Astrocyte of the cerebellum (primary cell): ENCODE data around the gene RIC1.

ENCODE experiments used
- DNase-seq: peaks from one replicate; pipeline ENCODE4 v3.0.0-alpha.2; 2011; ENCODE audit warnings: low read depth
- H3K4me3 ChIP-seq: 2 replicates; pipeline ENCODE4 v1.5.1; 2011; ENCODE audit warnings: mild to moderate bottlenecking, low read depth, low read length, moderate library complexity
- in situ Hi-C: cut with HindIII; loops from 2 replicates; pipeline ENCODE4 v1.10.0; 2017; ENCODE audit warnings: low sequenced_read_pairs
- TF ChIP-seq, protein P1 (sequence below): IDR thresholded peaks from 2 replicates; pipeline ENCODE4 v1.5.1; 2012; ENCODE audit warnings: low read length, low read depth, moderate library complexity, mild to moderate bottlenecking; ENCODE audit errors: missing control alignments

Gene RIC1

GRCh38 chr9:5592231-5592630, 36.7 kb upstream of the RIC1 start:
- DNase-seq, result no peak
- TF ChIP-seq, protein P1, sequence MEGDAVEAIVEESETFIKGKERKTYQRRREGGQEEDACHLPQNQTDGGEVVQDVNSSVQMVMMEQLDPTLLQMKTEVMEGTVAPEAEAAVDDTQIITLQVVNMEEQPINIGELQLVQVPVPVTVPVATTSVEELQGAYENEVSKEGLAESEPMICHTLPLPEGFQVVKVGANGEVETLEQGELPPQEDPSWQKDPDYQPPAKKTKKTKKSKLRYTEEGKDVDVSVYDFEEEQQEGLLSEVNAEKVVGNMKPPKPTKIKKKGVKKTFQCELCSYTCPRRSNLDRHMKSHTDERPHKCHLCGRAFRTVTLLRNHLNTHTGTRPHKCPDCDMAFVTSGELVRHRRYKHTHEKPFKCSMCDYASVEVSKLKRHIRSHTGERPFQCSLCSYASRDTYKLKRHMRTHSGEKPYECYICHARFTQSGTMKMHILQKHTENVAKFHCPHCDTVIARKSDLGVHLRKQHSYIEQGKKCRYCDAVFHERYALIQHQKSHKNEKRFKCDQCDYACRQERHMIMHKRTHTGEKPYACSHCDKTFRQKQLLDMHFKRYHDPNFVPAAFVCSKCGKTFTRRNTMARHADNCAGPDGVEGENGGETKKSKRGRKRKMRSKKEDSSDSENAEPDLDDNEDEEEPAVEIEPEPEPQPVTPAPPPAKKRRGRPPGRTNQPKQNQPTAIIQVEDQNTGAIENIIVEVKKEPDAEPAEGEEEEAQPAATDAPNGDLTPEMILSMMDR, result no peak
- in situ Hi-C loops, result no loop called here
- no peak overlapping the region for H3K4me3 ChIP-seq

DNA sequence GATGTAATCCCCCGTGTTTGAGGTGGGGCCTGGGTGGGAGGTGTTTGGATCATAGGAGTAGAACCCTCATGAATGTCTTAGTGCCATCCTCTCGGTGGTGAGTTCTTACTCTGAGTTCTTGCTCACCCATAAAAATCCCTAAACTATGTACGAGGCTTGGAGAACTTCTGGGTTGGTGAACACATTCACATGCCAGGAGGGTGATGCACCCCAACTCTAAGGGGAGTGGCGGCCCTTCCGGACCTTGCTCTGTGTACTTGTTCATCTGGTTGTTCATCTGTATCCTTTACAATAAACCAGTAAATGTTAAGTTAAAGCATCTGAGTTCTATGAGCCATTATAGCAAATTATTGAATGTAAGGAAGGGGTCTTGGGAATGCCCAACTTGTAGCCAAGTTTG, 36.0 kb upstream of the RIC1 start:
- no peak for DNase-seq
- in situ Hi-C loops, result no loop called here
- H3K4me3 ChIP-seq, result no peak overlapping the region
- TF ChIP-seq, protein P1, result no peak

DNA sequence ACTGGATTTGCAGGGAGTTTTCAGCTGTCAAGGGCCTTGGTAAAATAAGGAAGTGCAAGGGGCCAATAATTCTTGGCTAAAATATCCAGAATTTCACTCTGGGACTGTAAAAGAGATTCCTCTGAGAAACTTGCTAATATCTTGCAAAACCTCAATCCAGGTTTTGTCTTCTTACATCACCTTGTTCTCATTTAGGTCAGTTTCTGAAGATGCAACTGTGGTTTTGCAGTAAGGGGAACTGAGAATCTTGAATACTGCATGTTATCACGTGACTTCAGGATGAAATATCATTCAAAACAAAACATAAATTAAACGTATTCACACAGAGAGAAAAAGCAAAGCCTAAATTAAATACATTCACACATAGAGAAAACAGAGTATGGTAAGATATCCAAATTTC, 35.0 kb upstream of the RIC1 start:
- in situ Hi-C loops, result no loop called here
- no peak overlapping the region for H3K4me3 ChIP-seq
- DNase-seq, result no peak
- TF ChIP-seq, protein P1, result no peak

DNA sequence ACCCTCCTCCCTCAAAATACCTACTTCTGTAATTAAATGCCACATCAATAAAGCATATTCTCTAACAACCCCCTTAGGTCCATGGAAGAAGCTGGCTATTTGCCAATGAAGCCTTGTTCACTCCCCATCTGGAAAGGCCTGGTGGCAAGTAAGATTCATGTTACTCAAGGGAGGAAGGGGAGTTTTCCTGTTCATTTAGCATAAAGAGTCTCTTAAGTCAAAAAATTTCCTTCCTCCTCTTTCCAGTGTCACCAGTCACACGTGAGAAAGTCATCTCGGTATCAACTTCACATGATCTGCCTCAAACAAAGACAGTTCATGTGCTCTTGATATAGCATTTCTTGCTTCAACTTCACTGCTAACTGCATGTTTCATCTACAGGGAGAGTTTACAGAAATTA, 32.7 kb upstream of the RIC1 start:
- DNase-seq, result no peak
- TF ChIP-seq, protein P1, result no peak
- no peak overlapping the region for H3K4me3 ChIP-seq
- in situ Hi-C loops, result no loop called here

- TF ChIP-seq, protein P1, result no peak
- no peak for DNase-seq
- in situ Hi-C loops, result no loop called here
- no peak overlapping the region for H3K4me3 ChIP-seq
Measured at GRCh38 chr9:5608298-5609225, 20.3 kb upstream of the RIC1 start.

DNA sequence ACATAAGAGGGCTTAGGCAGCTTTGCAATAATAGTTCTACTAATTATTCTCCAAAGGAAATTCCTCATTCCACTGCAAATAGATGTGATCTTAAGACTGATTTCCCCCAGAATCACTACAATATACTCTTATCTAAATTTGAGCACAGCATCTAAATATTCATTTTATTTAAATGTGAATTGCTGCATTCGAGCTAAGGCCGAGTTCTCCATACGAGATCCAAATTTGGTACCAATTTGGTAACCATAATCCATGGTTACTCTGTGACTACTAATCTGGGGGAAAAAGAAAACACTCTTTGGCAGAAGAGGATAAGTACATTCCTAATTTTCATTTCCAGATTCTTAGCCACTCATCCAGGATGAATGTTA, 19.7 kb upstream of the RIC1 start:
- TF ChIP-seq, protein P1, result no peak
- H3K4me3 ChIP-seq, result no peak overlapping the region
- DNase-seq, result no peak
- in situ Hi-C loops, result no loop called here

DNA sequence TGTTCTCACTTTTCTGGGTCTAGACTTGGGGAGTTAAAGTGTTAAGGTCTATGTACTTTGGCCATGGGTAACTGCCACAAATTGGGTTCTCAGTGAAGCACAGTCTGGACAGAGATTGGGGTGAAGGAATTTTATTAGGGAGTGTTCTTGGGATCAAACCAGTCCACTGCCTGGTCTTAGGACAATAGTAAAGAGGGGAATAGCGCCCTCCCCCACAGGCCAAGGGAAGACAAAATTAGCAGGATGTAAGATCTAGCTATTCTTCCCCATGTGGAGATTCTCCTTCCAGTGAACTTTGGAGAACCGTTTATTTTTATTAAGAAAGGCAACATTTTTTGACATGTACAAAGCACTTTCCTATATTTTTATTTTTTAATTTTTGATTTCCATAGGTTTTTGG, 18.4 kb upstream of the RIC1 start:
- no peak overlapping the region for H3K4me3 ChIP-seq
- TF ChIP-seq, protein P1, result no peak
- no peak for DNase-seq
- in situ Hi-C loops, result no loop called here
